Tibial nerve (tissue), 4 donors: ENCODE data around the gene KIAA0586. TPM values are rescaled to one million over a fixed set of nuclear protein-coding genes. Genes with fewer than 3 reads are reported as not detected.
A peak's percentile ranks its signal among the peaks of the same experiment; 100 is the strongest.
"Not testable (repeated sequence)": the region's sequence is repeated elsewhere in the genome, so short reads cannot be mapped to it uniquely, and the experiment has no call there.

Experiments
- DNase-seq, 2 donors: peaks; one replicate each; pipeline ENCODE4 v3.0.0-alpha.2; 2019; ENCODE audit warnings: low spot score in 2 of 2
- H3K27ac ChIP-seq, 4 donors: fragments of 200-600 bp; sonication (generic) in 3 of 4; one replicate each; pipeline ENCODE4 v1.5.1; 2017 to 2019; ENCODE audit warnings: mild to moderate bottlenecking in 1 of 4
- H3K27me3 ChIP-seq, 2 donors: fragments of 200-600 bp; sonication (generic) in 1 of 2; one replicate each; pipeline versions ENCODE4 v1.5.1 to v1.6.0; 2017 to 2019
- H3K36me3 ChIP-seq, 3 donors: fragments of 200-600 bp; sonication (generic); one replicate each; pipeline ENCODE4 v1.5.1; 2018 to 2019
- H3K4me1 ChIP-seq, 4 donors: fragments of 200-600 bp; sonication (generic) in 3 of 4; one replicate each; pipeline ENCODE4 v1.5.1; 2017 to 2019
- H3K4me3 ChIP-seq, 4 donors: fragments of 200-600 bp; sonication (generic) in 3 of 4; one replicate each; pipeline ENCODE4 v1.5.1; 2017 to 2019; ENCODE audit warnings: mild to moderate bottlenecking in 1 of 4, moderate library complexity in 1 of 4
- H3K9me3 ChIP-seq, 4 donors: fragments of 200-600 bp; sonication (generic) in 3 of 4; one replicate each; pipeline ENCODE4 v1.5.1; 2017 to 2019
- EP300 ChIP-seq, 2 donors: sonication (generic); formaldehyde crosslinking; IDR thresholded peaks; one replicate each; pipeline ENCODE4 v1.6.1; 2017; ENCODE audit warnings: antibody characterized with exemption in 2 of 2, mild to moderate bottlenecking in 1 of 2
- POLR2A ChIP-seq, 2 donors: fragments of 450-650 bp; IDR thresholded peaks; one replicate each; pipeline ENCODE4 v1.6.1; 2017; ENCODE audit warnings: antibody characterized with exemption in 2 of 2, mild to moderate bottlenecking in 2 of 2, moderate library complexity in 2 of 2
- WGBS, 2 donors: methylation state at CpG; one replicate each; pipeline ENCODE4 v1.1.5; 2018; 5-methylcytosine and 5-hydroxymethylcytosine counted together
- total RNA-seq, 4 donors: library from RNA; depleted of rRNA; stranded (reverse); fragments of >200 nt; gene quantifications; one replicate each; pipeline ENCODE4 v1.1.0, GENCODE V29; 2016
- TF ChIP-seq, protein P1 (sequence below), 5 experiments: fragments of 200-600 bp in 3 of 5; fragments of 450-650 bp in 2 of 5; sonication (generic) in 3 of 5; IDR thresholded peaks; one replicate each; pipeline ENCODE4 v1.5.1; 2016 to 2019; ENCODE audit warnings: antibody characterized with exemption in 5 of 5, mild to moderate bottlenecking in 3 of 5, moderate library complexity in 2 of 5

Gene KIAA0586
- total RNA-seq, 4 donors from 2014 or later: 17.1 to 27.3 (median 17.5) TPM

DNA sequence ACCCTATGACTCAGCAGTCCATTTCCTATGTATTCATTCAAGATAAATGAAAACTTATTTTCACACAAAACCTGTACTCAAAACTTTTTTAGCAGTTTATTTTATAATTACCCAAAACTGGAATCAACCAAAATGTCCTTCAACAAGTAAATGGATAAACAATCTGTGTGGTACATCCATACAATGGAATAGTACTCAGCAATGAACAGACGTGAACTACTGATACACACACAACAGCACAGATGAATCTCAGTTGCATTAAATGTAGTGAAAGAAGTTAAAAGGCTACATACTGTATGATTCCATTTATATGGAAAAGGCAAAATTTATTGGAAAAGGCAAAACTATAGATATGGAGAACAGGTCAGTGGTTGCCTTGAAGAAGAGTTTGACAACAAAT lies 90.1 kb downstream of the KIAA0586 start:
- Histone ChIP-seq H3K27ac (no peak overlapping the region), H3K9me3 (no peaks in the 10 kb centered on the region), H3K27me3 (no peaks in the 10 kb centered on the region), H3K36me3 (peaks cover 0 to 72% (median 0%) of the 10 kb centered on the region in 3 donors), H3K4me3 (no peak overlapping the region), H3K4me1 (no peaks in the 10 kb centered on the region)
- DNase-seq: no peak
- TF ChIP-seq, protein P1, sequence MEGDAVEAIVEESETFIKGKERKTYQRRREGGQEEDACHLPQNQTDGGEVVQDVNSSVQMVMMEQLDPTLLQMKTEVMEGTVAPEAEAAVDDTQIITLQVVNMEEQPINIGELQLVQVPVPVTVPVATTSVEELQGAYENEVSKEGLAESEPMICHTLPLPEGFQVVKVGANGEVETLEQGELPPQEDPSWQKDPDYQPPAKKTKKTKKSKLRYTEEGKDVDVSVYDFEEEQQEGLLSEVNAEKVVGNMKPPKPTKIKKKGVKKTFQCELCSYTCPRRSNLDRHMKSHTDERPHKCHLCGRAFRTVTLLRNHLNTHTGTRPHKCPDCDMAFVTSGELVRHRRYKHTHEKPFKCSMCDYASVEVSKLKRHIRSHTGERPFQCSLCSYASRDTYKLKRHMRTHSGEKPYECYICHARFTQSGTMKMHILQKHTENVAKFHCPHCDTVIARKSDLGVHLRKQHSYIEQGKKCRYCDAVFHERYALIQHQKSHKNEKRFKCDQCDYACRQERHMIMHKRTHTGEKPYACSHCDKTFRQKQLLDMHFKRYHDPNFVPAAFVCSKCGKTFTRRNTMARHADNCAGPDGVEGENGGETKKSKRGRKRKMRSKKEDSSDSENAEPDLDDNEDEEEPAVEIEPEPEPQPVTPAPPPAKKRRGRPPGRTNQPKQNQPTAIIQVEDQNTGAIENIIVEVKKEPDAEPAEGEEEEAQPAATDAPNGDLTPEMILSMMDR (IDR thresholded peaks at IDR 0.05): no peak
- TF ChIP-seq EP300 (IDR thresholded peaks at IDR 0.05) (no peak), POLR2A (IDR thresholded peaks at IDR 0.05) (no peak)
- WGBS, 2 donors: 97 to 100% methylated on average over 1 of the region's 1 CpG

DNA sequence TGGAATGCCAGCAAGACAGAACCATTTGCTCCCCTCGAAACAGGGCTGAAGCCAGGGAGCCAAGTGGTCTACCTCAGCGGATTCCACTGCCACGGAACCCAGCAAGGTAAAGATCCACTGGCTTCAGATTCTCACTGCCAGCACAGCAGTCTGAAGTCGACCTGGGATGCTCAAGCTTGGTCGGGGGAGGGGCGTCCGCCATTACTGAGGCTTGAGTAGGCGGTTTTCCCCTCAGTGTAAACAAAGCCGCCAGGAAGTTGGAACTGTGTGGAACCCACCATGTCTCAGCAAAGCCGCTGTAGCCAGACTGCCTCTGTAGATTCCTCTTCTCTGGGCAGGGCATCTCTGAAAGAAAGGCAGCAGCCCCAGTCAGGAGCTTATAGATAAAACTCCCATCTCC lies 98.2 kb downstream of the KIAA0586 start:
- WGBS, 2 donors: 92 to 95% methylated on average over 8 to 10 of the region's 10 CpGs
- not testable (repeated sequence) for H3K4me3 ChIP-seq, H3K4me1 ChIP-seq, H3K27me3 ChIP-seq, H3K27ac ChIP-seq, DNase-seq
- Histone ChIP-seq H3K36me3 (peaks cover 0 to 37% (median 0%) of the 10 kb centered on the region in 3 donors), H3K9me3 (peaks cover 0 to 19% (median 0%) of the 10 kb centered on the region in 4 donors)

DNA sequence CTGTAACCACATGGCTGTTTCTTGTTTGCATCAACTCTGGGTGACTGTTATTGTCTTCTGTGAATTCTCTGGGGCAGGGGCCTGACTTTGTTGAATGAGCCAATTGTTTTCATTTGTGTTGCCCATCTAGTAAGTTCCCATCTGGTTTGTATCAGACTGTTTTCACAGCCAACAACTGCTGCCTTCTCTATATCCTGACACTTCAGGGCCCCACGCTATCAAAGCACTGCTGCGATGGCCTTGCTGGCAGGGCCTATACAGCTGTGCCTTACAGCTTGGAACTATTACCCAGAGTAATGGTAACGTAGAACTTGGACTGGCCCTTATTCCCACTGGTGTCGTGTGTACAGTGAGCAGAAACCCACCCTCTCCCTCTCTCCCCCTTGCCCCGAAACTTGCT lies 105.9 kb downstream of the KIAA0586 start:
- Histone ChIP-seq H3K27me3 (no peaks in the 10 kb centered on the region), H3K27ac (peak overlapping the region in 2 of 4 donors; percentile 3 to 33), H3K4me1 (peaks cover 0 to 27% (median 8%) of the 10 kb centered on the region in 4 donors), H3K9me3 (peaks cover 0 to 19% (median 0%) of the 10 kb centered on the region in 4 donors), H3K4me3 (no peak overlapping the region), H3K36me3 (no peaks in the 10 kb centered on the region)
- no peak for DNase-seq
- 31 to 44% methylated on average over 5 of the region's 5 CpGs for WGBS, 2 donors
- TF ChIP-seq EP300 (IDR thresholded peaks at IDR 0.05) (no peak), POLR2A (IDR thresholded peaks at IDR 0.05) (no peak)
- TF ChIP-seq, protein P1 (IDR thresholded peaks at IDR 0.05): no peak

DNA sequence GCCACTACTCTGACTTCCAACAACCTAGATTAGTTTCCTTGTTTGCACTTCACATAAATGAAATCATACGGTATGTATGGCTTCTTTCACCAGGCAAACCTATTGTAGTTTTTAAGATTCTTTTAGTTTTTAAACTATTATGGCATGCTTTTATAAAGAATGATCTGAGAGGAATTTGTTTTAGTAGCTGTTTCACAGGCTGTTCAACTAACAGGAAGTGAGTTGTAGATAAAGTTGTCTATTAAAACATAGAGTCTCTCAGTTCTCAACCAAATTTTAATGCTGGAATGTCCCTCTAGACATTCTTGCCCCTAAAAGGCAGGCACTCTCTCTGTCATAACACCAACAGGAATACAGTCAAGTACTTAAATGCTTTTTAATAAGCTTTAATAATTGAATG lies 107.5 kb downstream of the KIAA0586 start:
- Histone ChIP-seq H3K9me3 (peaks cover 0 to 7% (median 0%) of the 10 kb centered on the region in 4 donors), H3K4me3 (no peak overlapping the region), H3K4me1 (peaks cover 0 to 27% (median 8%) of the 10 kb centered on the region in 4 donors), H3K27me3 (no peaks in the 10 kb centered on the region), H3K27ac (no peak overlapping the region), H3K36me3 (no peaks in the 10 kb centered on the region)
- no peak for DNase-seq
- TF ChIP-seq POLR2A (IDR thresholded peaks at IDR 0.05): no peak
- TF ChIP-seq, protein P1 (IDR thresholded peaks at IDR 0.05): no peak
- no peak for TF ChIP-seq EP300 (IDR thresholded peaks at IDR 0.05)
- WGBS, 2 donors: 40 to 50% methylated on average over 1 of the region's 1 CpG

DNA sequence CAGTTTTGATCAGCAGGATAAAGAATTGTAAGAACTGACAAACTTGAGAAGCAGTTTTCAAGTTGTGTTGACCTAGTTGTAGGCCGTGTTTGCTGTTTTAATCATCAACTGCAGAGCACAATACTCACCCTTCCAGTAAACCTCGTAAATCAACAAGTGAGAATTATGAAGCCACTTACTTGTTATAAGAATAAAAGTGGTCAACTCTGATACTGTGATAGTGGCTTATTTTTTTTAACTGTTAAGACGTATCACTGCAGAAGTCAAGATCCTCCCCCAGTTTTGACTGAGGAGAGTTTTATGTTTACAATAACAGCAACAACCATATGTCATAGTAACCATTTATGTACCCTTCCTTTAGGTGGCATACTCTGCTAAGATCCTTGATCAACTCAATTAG lies 109.5 kb downstream of the KIAA0586 start:
- Histone ChIP-seq H3K9me3 (no peaks in the 10 kb centered on the region), H3K27ac (no peak overlapping the region), H3K4me3 (no peak overlapping the region), H3K4me1 (peaks cover 0 to 27% (median 8%) of the 10 kb centered on the region in 4 donors), H3K36me3 (no peaks in the 10 kb centered on the region), H3K27me3 (no peaks in the 10 kb centered on the region)
- TF ChIP-seq EP300 (IDR thresholded peaks at IDR 0.05) (no peak), POLR2A (IDR thresholded peaks at IDR 0.05) (no peak)
- TF ChIP-seq, protein P1 (IDR thresholded peaks at IDR 0.05): no peak
- no peak for DNase-seq
- 87 to 93% methylated on average over 3 of the region's 3 CpGs for WGBS, 2 donors
